ENCODE results near the gene RAB31.

Gene RAB31

GRCh38 chr18:9705183-9705829 is 2.8 kb upstream of the RAB31 start (continued):
- TF ChIP-seq PATZ1 (tag by site-specific recombination; IDR thresholded peaks at IDR 0.05) (no peak), YY1 (tag by site-specific recombination; IDR thresholded peaks at IDR 0.05) (no peak), ZNF518A (tag by site-specific recombination; conservative IDR thresholded peaks at IDR 0.05; ENCODE audit: low read depth) (peak; percentile 25; the same call in 1 of the 2 replicates), ZNF747 (tag by site-specific recombination; IDR thresholded peaks at IDR 0.05) (no peak)

GRCh38 chr18:9706081-9706935 is 1.8 kb upstream of the RAB31 start:
- CTCF ChIA-PET, result interaction anchor here (1.0 kb wide), 1 partner anchor 131 kb away, joined by 3 read pairs; no protein-coding TSS in a partner anchor
- peak overlapping the region; percentile 73 for H3K27ac ChIP-seq (ENCODE audit: extremely low read depth, low read depth, low read length)
- POLR2A ChIA-PET, result interaction anchor here (1.1 kb wide), 1 partner anchor 37 kb away, joined by 3 read pairs; no protein-coding TSS in a partner anchor
- TF ChIP-seq ZNF175 (tag by site-specific recombination; IDR thresholded peaks at IDR 0.05) (no peak), ZNF416 (tag by site-specific recombination; IDR thresholded peaks at IDR 0.05) (no peak), PRDM4 (tag by site-specific recombination; IDR thresholded peaks at IDR 0.05) (peak; percentile 43; the same call in 1 of the 2 replicates), ZNF629 (tag by site-specific recombination; IDR thresholded peaks at IDR 0.05) (peak; percentile 37), ZNF514 (tag by site-specific recombination; IDR thresholded peaks at IDR 0.05) (no peak), ZNF747 (tag by site-specific recombination; IDR thresholded peaks at IDR 0.05) (no peak), ZNF571 (tag by site-specific recombination; IDR thresholded peaks at IDR 0.05) (no peak), ZNF548 (tag by site-specific recombination; IDR thresholded peaks at IDR 0.05) (no peak), ZNF830 (tag by site-specific recombination; IDR thresholded peaks at IDR 0.05; ENCODE audit: low read depth) (no peak), ZNF398 (tag by site-specific recombination; IDR thresholded peaks at IDR 0.05) (peak; percentile 46; the same call in 1 of the 2 replicates), ZBTB11 (tag by site-specific recombination; conservative IDR thresholded peaks at IDR 0.05; ENCODE audit: low read depth) (0 out of 2 replicates have a peak, but pooled peaks have one; percentile 8), FEZF1 (tag by site-specific recombination; IDR thresholded peaks at IDR 0.05) (no peak), ZSCAN23 (tag by site-specific recombination; IDR thresholded peaks at IDR 0.05) (no peak), OSR2 (tag by site-specific recombination; IDR thresholded peaks at IDR 0.05) (no peak)

More at GRCh38 chr18:9706081-9706935, 1.8 kb upstream of the RAB31 start:
- Histone ChIP-seq H3K9me3 (ENCODE audit: control insufficient read depth, insufficient read depth, low read depth, low read length) (no peaks in the 10 kb centered on the region), H3K36me3 (ENCODE audit: control insufficient read depth in 2 of 2, insufficient read depth in 1 of 2, low read length in 2 of 2) (peaks cover 0 to 5% of the 10 kb centered on the region in 2 experiments; a peak in 1 of 3 replicates), H3K4me1 (ENCODE audit: control insufficient read depth, insufficient read depth, low read length) (peaks cover 34% of the 10 kb centered on the region), H3K4me3 (ENCODE audit: low read depth, low read length) (no peak overlapping the region)
